Right lung (tissue), 5 donors: ENCODE results near the gene SLC4A1. TPM values are rescaled to one million over a fixed set of nuclear protein-coding genes. Genes with fewer than 3 reads are reported as not detected.
A peak's percentile ranks its signal among the peaks of the same experiment; 100 is the strongest.

Experiments used
- DNase-seq, 2 donors: peaks; one replicate each; pipeline ENCODE4 v3.0.0-alpha.2; 2013
- polyA plus RNA-seq, 5 donors: library from polyadenylated mRNA; unstranded; fragments of 120-200 nt; gene quantifications; one replicate each; pipeline versions ENCODE4 v1.2.1 to v1.2.3, GENCODE V29; 2013; ENCODE audit warnings: inconsistent platforms in 1 of 5, low replicate concordance in 1 of 5; ENCODE audit not compliant: insufficient read length in 5 of 5, insufficient read depth in 1 of 5

The SLC4A1 gene
- polyA plus RNA-seq, 5 donors: 7.5 to 32.1 (median 12.0) TPM

- no peak for DNase-seq
Measured at GRCh38 chr17:44293509-44294226, 25.7 kb upstream of the SLC4A1 start.

- DNase-seq: no peak
Measured at GRCh38 chr17:44287651-44288050, 19.7 kb upstream of the SLC4A1 start.

- DNase-seq: no peak
Measured at GRCh38 chr17:44284024-44284400, 16.1 kb upstream of the SLC4A1 start.

GRCh38 chr17:44283344-44284023 lies 15.5 kb upstream of the SLC4A1 start:
- DNase-seq: no peak

- no peak for DNase-seq
Measured at GRCh38 chr17:44282264-44282663, 14.3 kb upstream of the SLC4A1 start.

GRCh38 chr17:44281570-44281969 lies 13.6 kb upstream of the SLC4A1 start:
- DNase-seq: no peak

- no peak for DNase-seq
Measured at GRCh38 chr17:44280392-44280937, 12.5 kb upstream of the SLC4A1 start.

- DNase-seq: peak; percentile 33 to 39
Measured at GRCh38 chr17:44279666-44280391, 11.9 kb upstream of the SLC4A1 start.

GRCh38 chr17:44279346-44279665 lies 11.4 kb upstream of the SLC4A1 start:
- no peak for DNase-seq

GRCh38 chr17:44277976-44278375 lies 10.0 kb upstream of the SLC4A1 start:
- no peak for DNase-seq

- no peak for DNase-seq
Measured at GRCh38 chr17:44273607-44274006, 5.7 kb upstream of the SLC4A1 start.

GRCh38 chr17:44272954-44273353 lies 5.0 kb upstream of the SLC4A1 start:
- no peak for DNase-seq

- no peak for DNase-seq
Measured at GRCh38 chr17:44272321-44272951, 4.5 kb upstream of the SLC4A1 start.

- DNase-seq: no peak
Measured at GRCh38 chr17:44269535-44270240, 1.8 kb upstream of the SLC4A1 start.

GRCh38 chr17:44268709-44269534 lies 987 bp upstream of the SLC4A1 start:
- no peak for DNase-seq

GRCh38 chr17:44267165-44267455 lies 825 bp downstream of the SLC4A1 start:
- no peak for DNase-seq

GRCh38 chr17:44266402-44267164 lies 1.4 kb downstream of the SLC4A1 start:
- no peak for DNase-seq

GRCh38 chr17:44263345-44263902 lies 4.5 kb downstream of the SLC4A1 start:
- DNase-seq: no peak

- DNase-seq: no peak
Measured at GRCh38 chr17:44262654-44263225, 5.2 kb downstream of the SLC4A1 start.
